CD4-positive, CD25-positive, alpha-beta regulatory T cell (primary cell): ENCODE measurements around the gene RBM17. TPM values are rescaled to one million over a fixed set of nuclear protein-coding genes. Genes with fewer than 3 reads are reported as not detected.
"Not testable (repeated sequence)": the region's sequence is repeated elsewhere in the genome, so short reads cannot be mapped to it uniquely, and the experiment has no call there.

Source experiments
- ATAC-seq, 2 donors: fragments of 150-1000 bp; cut with Tn5 transposase; one replicate each; pipeline ENCODE4 v1.10.0; 2021; ENCODE audit warnings: low read depth in 2 of 2, moderate number of reproducible peaks in 2 of 2, moderate library complexity in 1 of 2
- DNase-seq, 3 donors: peaks; one replicate each; pipeline versions ENCODE4 v3.0.0 to v3.0.0-alpha.2; 2012 to 2022; ENCODE audit warnings: mixed read lengths in 1 of 3
- H3K27ac ChIP-seq: one replicate; pipeline ENCODE4 v1.7.0; 2013; ENCODE audit warnings: mild to moderate bottlenecking, low read length; ENCODE audit not compliant: insufficient read depth, poor library complexity, severe bottlenecking
- H3K27me3 ChIP-seq: one replicate; pipeline ENCODE4 v1.7.0; 2013; ENCODE audit warnings: low read length; ENCODE audit not compliant: control insufficient read depth, insufficient read depth
- H3K36me3 ChIP-seq: one replicate; pipeline ENCODE4 v1.7.0; 2013; ENCODE audit warnings: mild to moderate bottlenecking, low read length, moderate library complexity; ENCODE audit not compliant: control insufficient read depth, insufficient read depth
- H3K4me1 ChIP-seq: 2 replicates; pipeline ENCODE4 v1.7.0; 2013; ENCODE audit warnings: mild to moderate bottlenecking, low read length; ENCODE audit not compliant: insufficient read depth, control insufficient read depth, poor library complexity, severe bottlenecking
- H3K4me3 ChIP-seq: one replicate; pipeline ENCODE4 v1.7.0; 2013; ENCODE audit warnings: low read depth, mild to moderate bottlenecking, low read length, moderate library complexity
- H3K9me3 ChIP-seq, 2 experiments: 1 replicate in 1 of 2; 2 replicates in 1 of 2; pipeline ENCODE4 v1.7.0; 2013; ENCODE audit warnings: low read length in 2 of 2, mild to moderate bottlenecking in 1 of 2, moderate library complexity in 1 of 2; ENCODE audit not compliant: control insufficient read depth in 2 of 2
- H3K27ac Mint-ChIP-seq, 3 donors: one replicate each; pipeline ENCODE4 v1.8.0; 2020 to 2022; ENCODE audit warnings: mild to moderate bottlenecking in 3 of 3, mixed read lengths in 3 of 3, moderate library complexity in 2 of 3
- H3K27me3 Mint-ChIP-seq: one replicate; pipeline ENCODE4 v1.8.0; 2022; ENCODE audit warnings: mild to moderate bottlenecking, mixed read lengths
- H3K36me3 Mint-ChIP-seq: one replicate; pipeline ENCODE4 v1.8.0; 2020; ENCODE audit warnings: mixed read lengths
- H3K4me1 Mint-ChIP-seq, 4 donors: one replicate each; pipeline ENCODE4 v1.8.0; 2020 to 2022; ENCODE audit warnings: mixed read lengths in 4 of 4, mild to moderate bottlenecking in 1 of 4
- H3K4me3 Mint-ChIP-seq, 4 donors: one replicate each; pipeline ENCODE4 v1.8.0; 2020 to 2022; ENCODE audit warnings: mild to moderate bottlenecking in 4 of 4, mixed read lengths in 4 of 4, moderate library complexity in 3 of 4
- H3K9me3 Mint-ChIP-seq, 7 donors: one replicate each; pipeline ENCODE4 v1.8.0; 2020 to 2022; ENCODE audit warnings: mixed read lengths in 7 of 7, mild to moderate bottlenecking in 3 of 7, moderate library complexity in 2 of 7
- polyA plus RNA-seq, 4 donors: library from polyadenylated mRNA; unstranded; fragments of 300-500 nt; fragmentation: Illumina TruSeq; gene quantifications; one replicate each; pipeline ENCODE4 v1.2.3, GENCODE V29; 2021
- total RNA-seq: library from RNA; stranded (reverse); gene quantifications from one replicate; pipeline ENCODE4 v1.2.3, GENCODE V29; 2022

RBM17 gene
- total and polyA plus RNA-seq, 5 donors from 2014 or later, result 63.6 to 168 (median 66.8) TPM

DNA sequence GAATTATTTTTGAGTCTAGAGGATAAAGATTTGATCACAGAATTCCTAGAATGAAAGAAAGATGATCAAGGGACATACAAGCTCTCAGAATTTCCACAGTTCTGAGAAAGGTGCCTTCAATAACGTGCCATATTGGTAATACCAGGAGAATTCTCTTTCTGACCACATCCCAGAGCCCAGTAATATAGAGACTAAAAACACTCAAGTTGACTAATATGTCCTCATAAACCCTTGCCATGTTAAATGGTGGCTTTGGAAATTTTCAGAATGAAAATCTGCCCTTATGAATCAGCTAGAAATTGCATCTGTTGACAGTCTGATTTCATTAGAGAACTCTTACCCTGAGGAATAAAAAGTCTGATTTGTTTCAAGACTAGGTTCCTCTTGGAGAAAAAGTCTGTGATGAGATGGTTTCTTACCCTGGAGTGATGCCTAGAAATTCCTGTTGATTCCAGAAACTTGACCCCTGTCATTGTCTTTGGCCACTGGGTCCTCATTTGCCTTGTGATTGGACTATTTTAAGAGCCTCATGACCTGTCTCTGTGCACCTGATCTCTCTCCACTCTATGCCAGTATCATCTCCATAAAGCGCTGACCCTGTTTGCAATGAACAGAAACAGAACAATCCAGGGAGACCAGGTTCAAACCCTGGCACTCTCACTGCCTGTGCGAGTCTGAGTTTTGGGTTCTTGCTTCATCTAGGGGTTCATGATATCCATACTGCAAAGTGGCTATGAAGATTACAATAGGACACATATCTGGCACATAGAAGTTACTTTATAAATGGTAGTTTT is 30.0 kb upstream of the RBM17 start:
- peaks cover 52% of the 10 kb centered on the region for H3K36me3 Mint-ChIP-seq
- H3K9me3 ChIP-seq, result no peaks in the 10 kb centered on the region
- peak overlapping the region; percentile 89 to 99 (median 98) for H3K27ac Mint-ChIP-seq
- H3K27ac ChIP-seq, result peak overlapping the region; percentile 90
- peaks cover 0 to 3% (median 0%) of the 10 kb centered on the region in 7 donors for H3K9me3 Mint-ChIP-seq
- peak in 1 of 3 donors; percentile 80 for DNase-seq
- peak in 1 of 2 donors; percentile 3 for ATAC-seq
- peaks cover 17 to 68% (median 41%) of the 10 kb centered on the region in 4 donors for H3K4me1 Mint-ChIP-seq
- H3K4me1 ChIP-seq, result peaks cover 75% of the 10 kb centered on the region
- peak overlapping the region; percentile 100 for H3K4me3 ChIP-seq
- no peaks in the 10 kb centered on the region for H3K27me3 ChIP-seq
- H3K4me3 Mint-ChIP-seq, result peak overlapping the region; percentile 100
- H3K27me3 Mint-ChIP-seq, result peaks cover 6% of the 10 kb centered on the region
- peaks cover 46% of the 10 kb centered on the region for H3K36me3 ChIP-seq

DNA sequence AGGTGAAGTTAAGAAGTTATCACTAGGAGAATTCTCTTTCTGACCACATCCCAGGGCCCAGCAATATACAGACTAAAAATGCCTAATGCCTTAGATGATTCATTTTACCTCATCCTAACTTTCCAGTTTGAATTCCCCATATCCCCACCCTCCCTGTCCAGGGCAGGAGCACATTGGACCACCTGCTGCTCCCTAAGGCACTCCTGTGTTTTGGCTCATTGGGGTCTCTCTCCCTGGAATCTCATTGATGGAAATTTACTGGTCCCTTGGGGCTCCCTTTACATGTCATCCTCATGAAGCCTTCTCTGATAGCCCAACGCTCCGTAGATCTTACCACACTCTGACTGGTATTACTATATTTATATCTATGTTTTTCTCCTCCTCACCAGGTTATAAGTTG is 29.3 kb upstream of the RBM17 start:
- Mint-ChIP-seq H3K4me1 (peaks cover 15 to 68% (median 38%) of the 10 kb centered on the region in 4 donors), H3K36me3 (peaks cover 48% of the 10 kb centered on the region), H3K27me3 (peaks cover 6% of the 10 kb centered on the region), H3K27ac (peak overlapping the region; percentile 89 to 99 (median 98)), H3K9me3 (peaks cover 0 to 3% (median 0%) of the 10 kb centered on the region in 7 donors), H3K4me3 (peak overlapping the region; percentile 100)
- Histone ChIP-seq H3K9me3 (no peaks in the 10 kb centered on the region), H3K4me3 (peak overlapping the region; percentile 100), H3K36me3 (peaks cover 41% of the 10 kb centered on the region), H3K27me3 (no peaks in the 10 kb centered on the region), H3K4me1 (peaks cover 72% of the 10 kb centered on the region), H3K27ac (peak overlapping the region; percentile 90)
- ATAC-seq, result no peak
- no peak for DNase-seq

GRCh38 chr10:6061056-6061455 is 27.8 kb upstream of the RBM17 start:
- ATAC-seq (no peak), DNase-seq (peak in 1 of 3 donors; percentile 67)
- Mint-ChIP-seq H3K36me3 (peaks cover 38% of the 10 kb centered on the region), H3K9me3 (peaks cover 0 to 3% (median 0%) of the 10 kb centered on the region in 7 donors), H3K27me3 (peaks cover 6% of the 10 kb centered on the region), H3K27ac (peak overlapping the region; percentile 89 to 99 (median 98)), H3K4me3 (peak overlapping the region; percentile 100), H3K4me1 (peaks cover 13 to 73% (median 42%) of the 10 kb centered on the region in 4 donors)
- peak overlapping the region; percentile 90 for H3K27ac ChIP-seq
- no peaks in the 10 kb centered on the region for H3K27me3 ChIP-seq
- H3K36me3 ChIP-seq, result peaks cover 34% of the 10 kb centered on the region
- peak overlapping the region; percentile 100 for H3K4me3 ChIP-seq
- H3K4me1 ChIP-seq, result peaks cover 72% of the 10 kb centered on the region
- H3K9me3 ChIP-seq, result no peaks in the 10 kb centered on the region

DNA sequence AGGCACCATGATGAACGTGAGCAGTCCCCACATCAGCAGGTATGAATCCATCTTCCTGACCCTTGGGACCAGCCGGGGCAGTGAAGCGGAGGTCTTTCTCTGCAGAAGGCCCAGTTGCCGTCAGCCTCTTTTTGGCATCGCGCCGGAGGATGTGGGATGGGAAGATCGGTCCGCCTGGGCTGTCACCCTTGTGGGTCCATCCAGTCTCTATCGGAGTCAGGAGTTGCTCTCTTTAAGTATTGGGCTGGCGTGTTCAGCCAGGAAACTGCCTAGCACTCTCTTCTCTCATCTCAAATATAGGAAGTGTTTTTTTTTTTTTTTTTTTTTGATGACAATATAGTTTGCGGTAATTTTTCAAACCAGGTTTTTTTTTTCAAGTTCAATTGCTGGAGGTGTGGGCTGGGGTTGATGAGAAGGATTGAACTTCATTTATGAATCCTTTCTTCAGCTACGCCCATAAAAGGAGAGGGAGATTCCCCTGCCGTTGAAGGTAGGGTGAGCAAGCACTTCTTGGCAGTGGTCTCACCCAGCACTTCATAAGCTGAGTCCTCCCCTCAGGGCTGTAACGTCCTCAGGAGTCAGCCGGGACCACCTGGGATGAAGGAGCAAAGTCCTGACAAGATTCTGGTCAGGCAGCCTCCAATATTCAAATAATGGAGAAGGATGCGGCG is 26.6 kb upstream of the RBM17 start, which contains the start of gene IL2RA:
Gene IL2RA, minus strand, starts transcription at position 267 of the 671 bp plus-strand sequence. Its CDS starts 216 bp downstream, at position 51.
- Mint-ChIP-seq H3K27ac (peak within 1 kb of the TSS; percentile 89 to 99 (median 98)), H3K4me1 (peaks cover 15 to 73% (median 40%) of the 10 kb centered on the region in 4 donors), H3K4me3 (peak within 1 kb of the TSS; percentile 100), H3K9me3 (peaks cover 0 to 3% (median 0%) of the 10 kb centered on the region in 7 donors), H3K27me3 (peaks cover 6% of the 10 kb centered on the region), H3K36me3 (peaks cover 29% of the 10 kb centered on the region)
- Histone ChIP-seq H3K27me3 (no peaks in the 10 kb centered on the region), H3K4me1 (peaks cover 70% of the 10 kb centered on the region), H3K4me3 (peak within 1 kb of the TSS; percentile 100), H3K36me3 (peaks cover 25% of the 10 kb centered on the region), H3K9me3 (no peaks in the 10 kb centered on the region), H3K27ac (peak within 1 kb of the TSS; percentile 90)
- ATAC-seq (peak; percentile 76 to 77), DNase-seq (peak; percentile 66 to 94 (median 78))

DNA sequence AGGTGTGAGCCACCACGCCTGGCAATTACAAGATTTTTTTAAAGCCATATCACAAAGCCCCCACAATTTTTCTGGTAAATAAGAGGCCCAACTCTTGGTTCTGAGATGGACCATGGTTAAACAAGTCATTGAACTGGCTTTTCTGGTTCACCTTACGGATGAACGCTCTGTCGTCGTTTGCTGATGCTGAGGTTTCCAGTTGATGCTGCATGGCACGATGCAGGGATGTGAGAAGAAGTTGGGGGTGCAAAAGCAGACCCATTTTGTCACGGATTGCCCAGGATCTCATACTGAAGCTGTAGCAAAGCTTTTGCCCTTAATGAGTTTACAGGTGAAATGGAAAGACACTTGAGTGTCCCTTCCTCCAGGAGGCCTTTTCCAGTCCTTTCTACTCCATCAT is 24.7 kb upstream of the RBM17 start:
- Histone ChIP-seq H3K36me3 (peaks cover 9% of the 10 kb centered on the region), H3K27me3 (no peaks in the 10 kb centered on the region), H3K4me3 (no peak overlapping the region), H3K4me1 (peaks cover 70% of the 10 kb centered on the region), H3K27ac (peak overlapping the region; percentile 45), H3K9me3 (no peaks in the 10 kb centered on the region)
- H3K36me3 Mint-ChIP-seq, result peaks cover 11% of the 10 kb centered on the region
- H3K4me3 Mint-ChIP-seq, result peak overlapping the region in 2 of 4 donors; percentile 59 to 62
- peaks cover 0 to 3% (median 0%) of the 10 kb centered on the region in 7 donors for H3K9me3 Mint-ChIP-seq
- H3K27me3 Mint-ChIP-seq, result peaks cover 6% of the 10 kb centered on the region
- ATAC-seq (no peak), DNase-seq (no peak)
- H3K27ac Mint-ChIP-seq, result peak overlapping the region in 2 of 3 donors; percentile 26 to 76
- H3K4me1 Mint-ChIP-seq, result peaks cover 17 to 73% (median 49%) of the 10 kb centered on the region in 4 donors

GRCh38 chr10:6064726-6065125 is 24.1 kb upstream of the RBM17 start:
- Mint-ChIP-seq H3K4me3 (peak overlapping the region in 3 of 4 donors; percentile 28 to 59 (median 52)), H3K4me1 (peaks cover 21 to 73% (median 51%) of the 10 kb centered on the region in 4 donors), H3K27ac (peak overlapping the region; percentile 63 to 76 (median 67))
- not testable (repeated sequence) for H3K36me3 Mint-ChIP-seq, H3K9me3 ChIP-seq, ATAC-seq, H3K4me3 ChIP-seq, H3K27me3 Mint-ChIP-seq, DNase-seq, H3K36me3 ChIP-seq, H3K27me3 ChIP-seq, H3K9me3 Mint-ChIP-seq
- H3K27ac ChIP-seq, result peak overlapping the region; percentile 61
- H3K4me1 ChIP-seq, result peaks cover 70% of the 10 kb centered on the region

DNA sequence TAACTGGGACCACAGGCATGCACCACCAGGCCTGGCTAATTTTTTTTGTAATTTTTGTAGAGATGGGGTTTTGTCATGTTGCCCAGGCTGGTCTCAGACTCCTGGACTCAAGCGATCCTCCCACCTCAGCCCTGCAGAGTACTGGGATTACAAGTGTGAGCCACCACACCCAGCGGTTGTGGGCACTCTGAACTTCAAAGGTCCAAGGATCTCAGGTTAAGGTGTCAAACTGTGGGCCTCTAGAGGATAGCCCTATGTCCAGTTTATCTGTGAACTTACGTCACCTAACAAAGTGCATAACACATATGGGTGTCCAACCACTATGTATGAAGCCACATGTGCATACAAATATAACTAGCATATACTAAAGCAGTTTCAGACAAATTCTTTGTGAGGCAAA is 23.4 kb upstream of the RBM17 start:
- H3K9me3 ChIP-seq, result no peaks in the 10 kb centered on the region
- no peaks in the 10 kb centered on the region for H3K36me3 ChIP-seq
- H3K27me3 Mint-ChIP-seq, result peaks cover 6% of the 10 kb centered on the region
- ATAC-seq, result no peak
- peak overlapping the region; percentile 33 for H3K4me3 ChIP-seq
- peak in 1 of 3 donors; percentile 62 for DNase-seq
- peaks cover 3% of the 10 kb centered on the region for H3K36me3 Mint-ChIP-seq
- H3K27me3 ChIP-seq, result no peaks in the 10 kb centered on the region
- peaks cover 22 to 76% (median 55%) of the 10 kb centered on the region in 4 donors for H3K4me1 Mint-ChIP-seq
- peak overlapping the region; percentile 81 to 97 (median 89) for H3K27ac Mint-ChIP-seq
- H3K9me3 Mint-ChIP-seq, result peaks cover 0 to 3% (median 0%) of the 10 kb centered on the region in 7 donors
- H3K4me3 Mint-ChIP-seq, result peak overlapping the region; percentile 33 to 85 (median 54)
- peak overlapping the region; percentile 61 for H3K27ac ChIP-seq
- peaks cover 73% of the 10 kb centered on the region for H3K4me1 ChIP-seq
